ENCODE results near the gene NCAPG.

DNA sequence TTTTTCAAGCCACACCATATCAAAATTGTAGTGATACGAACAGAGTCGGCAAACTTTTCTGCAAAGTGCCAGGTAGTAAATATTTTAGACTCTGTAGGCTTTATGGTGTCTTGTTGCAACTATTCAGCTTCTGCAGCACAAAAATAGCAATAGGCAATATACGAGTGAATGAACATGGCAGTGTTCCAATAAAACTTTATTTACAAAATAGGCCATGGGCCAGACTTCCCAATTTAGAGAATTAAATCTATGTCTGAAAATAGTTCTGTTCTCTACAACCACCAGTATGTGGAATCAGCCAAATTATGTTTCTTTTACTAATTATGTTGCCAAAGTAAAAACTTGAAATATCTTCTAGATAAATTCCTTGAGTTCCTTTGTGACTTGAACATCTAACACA lies 56.5 kb downstream of the NCAPG start:
- TF ChIP-seq, protein P1, sequence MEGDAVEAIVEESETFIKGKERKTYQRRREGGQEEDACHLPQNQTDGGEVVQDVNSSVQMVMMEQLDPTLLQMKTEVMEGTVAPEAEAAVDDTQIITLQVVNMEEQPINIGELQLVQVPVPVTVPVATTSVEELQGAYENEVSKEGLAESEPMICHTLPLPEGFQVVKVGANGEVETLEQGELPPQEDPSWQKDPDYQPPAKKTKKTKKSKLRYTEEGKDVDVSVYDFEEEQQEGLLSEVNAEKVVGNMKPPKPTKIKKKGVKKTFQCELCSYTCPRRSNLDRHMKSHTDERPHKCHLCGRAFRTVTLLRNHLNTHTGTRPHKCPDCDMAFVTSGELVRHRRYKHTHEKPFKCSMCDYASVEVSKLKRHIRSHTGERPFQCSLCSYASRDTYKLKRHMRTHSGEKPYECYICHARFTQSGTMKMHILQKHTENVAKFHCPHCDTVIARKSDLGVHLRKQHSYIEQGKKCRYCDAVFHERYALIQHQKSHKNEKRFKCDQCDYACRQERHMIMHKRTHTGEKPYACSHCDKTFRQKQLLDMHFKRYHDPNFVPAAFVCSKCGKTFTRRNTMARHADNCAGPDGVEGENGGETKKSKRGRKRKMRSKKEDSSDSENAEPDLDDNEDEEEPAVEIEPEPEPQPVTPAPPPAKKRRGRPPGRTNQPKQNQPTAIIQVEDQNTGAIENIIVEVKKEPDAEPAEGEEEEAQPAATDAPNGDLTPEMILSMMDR (IDR thresholded peaks at IDR 0.05): no peak
- TF ChIP-seq POLR2A (IDR thresholded peaks at IDR 0.05) (no peak), EP300 (IDR thresholded peaks at IDR 0.05) (no peak)

Data from upper lobe of left lung (tissue), 4 donors.